Activated naive CD4-positive, alpha-beta T cell treated with anti-CD3 and anti-CD28 coated beads, Interleukin-2, amount 50 U/mL, for 24 hours (primary cell): Measurements from ENCODE around the gene PAH.
A peak's percentile ranks its signal among the peaks of the same experiment; 100 is the strongest.

Experiments
- H3K27ac Mint-ChIP-seq: one replicate; pipeline ENCODE4 v1.8.0; 2021; ENCODE audit warnings: mild to moderate bottlenecking, mixed read lengths
- H3K27me3 Mint-ChIP-seq: one replicate; pipeline ENCODE4 v1.8.0; 2021; ENCODE audit warnings: mixed read lengths
- H3K36me3 Mint-ChIP-seq: one replicate; pipeline ENCODE4 v1.8.0; 2021; ENCODE audit warnings: mixed read lengths
- H3K4me1 Mint-ChIP-seq: one replicate; pipeline ENCODE4 v1.8.0; 2021; ENCODE audit warnings: mixed read lengths
- H3K4me3 Mint-ChIP-seq: one replicate; pipeline ENCODE4 v1.8.0; 2021; ENCODE audit warnings: mild to moderate bottlenecking, mixed read lengths
- H3K9me3 Mint-ChIP-seq: one replicate; pipeline ENCODE4 v1.8.0; 2021; ENCODE audit warnings: mixed read lengths

Gene PAH

GRCh38 chr12:102917026-102917787 is at the start of gene PAH:
TSS of gene PAH (minus strand) at chr12:102917244. CDS start at chr12:102917130, 114 bp downstream.
- Mint-ChIP-seq H3K27me3 (peaks cover 4% of the 10 kb centered on the region), H3K27ac (no peak within 1 kb of the TSS), H3K9me3 (peaks cover 6% of the 10 kb centered on the region), H3K4me3 (peak within 1 kb of the TSS; percentile 76), H3K4me1 (no peaks in the 10 kb centered on the region), H3K36me3 (no peaks in the 10 kb centered on the region)

- peaks cover 63% of the 10 kb centered on the region for H3K27me3 Mint-ChIP-seq
- no peak overlapping the region for H3K27ac Mint-ChIP-seq
- peaks cover 12% of the 10 kb centered on the region for H3K9me3 Mint-ChIP-seq
- H3K4me1 Mint-ChIP-seq: peaks cover 17% of the 10 kb centered on the region
- no peaks in the 10 kb centered on the region for H3K36me3 Mint-ChIP-seq
- H3K4me3 Mint-ChIP-seq: no peak overlapping the region
Observed at GRCh38 chr12:102966200-102966863, 49.3 kb upstream of the PAH start.

- no peaks in the 10 kb centered on the region for H3K36me3 Mint-ChIP-seq
- H3K4me3 Mint-ChIP-seq: peak overlapping the region; percentile 70
- peaks cover 12% of the 10 kb centered on the region for H3K9me3 Mint-ChIP-seq
- no peak overlapping the region for H3K27ac Mint-ChIP-seq
- peaks cover 68% of the 10 kb centered on the region for H3K27me3 Mint-ChIP-seq
- peaks cover 17% of the 10 kb centered on the region for H3K4me1 Mint-ChIP-seq
Observed at GRCh38 chr12:102965281-102966155, 48.5 kb upstream of the PAH start.

- Mint-ChIP-seq H3K9me3 (peaks cover 12% of the 10 kb centered on the region), H3K4me3 (peak overlapping the region; percentile 64), H3K27ac (no peak overlapping the region)
Observed at GRCh38 chr12:102964872-102965271, 47.8 kb upstream of the PAH start.

DNA sequence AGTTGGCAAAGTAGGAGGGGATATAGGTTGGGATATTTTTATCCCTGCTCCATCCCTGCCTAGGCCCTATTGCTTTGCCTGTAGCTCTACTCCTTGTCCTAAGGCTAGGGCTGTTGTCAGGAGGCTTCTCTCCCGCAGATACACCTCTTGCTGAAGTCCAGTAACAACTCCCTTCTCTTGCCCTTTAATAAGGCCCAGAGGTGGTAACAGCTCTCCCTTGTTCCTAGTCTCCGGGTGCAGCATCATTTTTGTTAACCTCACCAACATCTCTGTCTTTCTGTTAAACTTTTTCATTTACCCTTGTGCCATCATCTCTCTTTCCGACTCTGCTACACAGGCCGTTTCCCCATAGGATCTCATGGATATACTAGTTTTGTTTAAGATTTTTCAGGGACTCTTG is 46.8 kb upstream of the PAH start:
- Mint-ChIP-seq H3K27ac (no peak overlapping the region), H3K9me3 (peaks cover 12% of the 10 kb centered on the region), H3K4me3 (no peak overlapping the region), H3K27me3 (peaks cover 74% of the 10 kb centered on the region), H3K36me3 (no peaks in the 10 kb centered on the region), H3K4me1 (peaks cover 23% of the 10 kb centered on the region)

More at GRCh38 chr12:102964872-102965271, 47.8 kb upstream of the PAH start:
- Mint-ChIP-seq H3K27me3 (peaks cover 68% of the 10 kb centered on the region), H3K4me1 (peaks cover 17% of the 10 kb centered on the region), H3K36me3 (no peaks in the 10 kb centered on the region)

GRCh38 chr12:102962986-102963385 is 45.9 kb upstream of the PAH start:
- H3K9me3 Mint-ChIP-seq: peaks cover 12% of the 10 kb centered on the region
- peaks cover 23% of the 10 kb centered on the region for H3K4me1 Mint-ChIP-seq
- H3K4me3 Mint-ChIP-seq: no peak overlapping the region
- no peaks in the 10 kb centered on the region for H3K36me3 Mint-ChIP-seq
- H3K27ac Mint-ChIP-seq: no peak overlapping the region
- peaks cover 69% of the 10 kb centered on the region for H3K27me3 Mint-ChIP-seq

GRCh38 chr12:102962532-102962931 is 45.5 kb upstream of the PAH start:
- peaks cover 12% of the 10 kb centered on the region for H3K9me3 Mint-ChIP-seq
- no peaks in the 10 kb centered on the region for H3K36me3 Mint-ChIP-seq
- no peak overlapping the region for H3K4me3 Mint-ChIP-seq
- H3K27ac Mint-ChIP-seq: no peak overlapping the region
- H3K4me1 Mint-ChIP-seq: peaks cover 25% of the 10 kb centered on the region
- H3K27me3 Mint-ChIP-seq: peaks cover 70% of the 10 kb centered on the region

DNA sequence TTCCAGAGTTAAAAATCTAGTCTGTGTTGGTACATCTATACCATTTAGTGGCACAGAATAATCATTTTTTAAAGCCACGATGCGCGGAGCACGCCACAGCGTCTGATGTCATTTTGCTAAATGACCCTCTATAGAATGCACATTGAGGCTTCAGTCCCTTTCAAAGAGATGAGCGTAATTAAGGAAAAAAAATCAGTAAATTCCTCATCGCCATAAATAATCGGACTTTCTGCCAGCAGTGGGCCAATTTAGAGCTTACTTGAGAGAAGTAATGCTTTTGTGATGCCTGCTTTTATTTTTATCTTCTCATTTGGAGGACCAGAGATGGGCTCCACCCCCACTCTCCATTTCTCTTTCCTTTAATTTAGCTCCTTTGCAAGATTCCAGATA is 44.4 kb upstream of the PAH start:
- Mint-ChIP-seq H3K27me3 (peaks cover 69% of the 10 kb centered on the region), H3K27ac (no peak overlapping the region), H3K9me3 (peaks cover 12% of the 10 kb centered on the region), H3K4me1 (peaks cover 31% of the 10 kb centered on the region), H3K4me3 (peak overlapping the region; percentile 4), H3K36me3 (no peaks in the 10 kb centered on the region)

- Mint-ChIP-seq H3K9me3 (peaks cover 12% of the 10 kb centered on the region), H3K27me3 (peaks cover 67% of the 10 kb centered on the region), H3K36me3 (no peaks in the 10 kb centered on the region), H3K4me1 (peaks cover 30% of the 10 kb centered on the region), H3K27ac (no peak overlapping the region), H3K4me3 (no peak overlapping the region)
Observed at GRCh38 chr12:102960766-102961465, 43.9 kb upstream of the PAH start.

- Mint-ChIP-seq H3K9me3 (peaks cover 12% of the 10 kb centered on the region), H3K4me3 (no peak overlapping the region), H3K4me1 (peaks cover 18% of the 10 kb centered on the region), H3K27me3 (peaks cover 67% of the 10 kb centered on the region), H3K36me3 (no peaks in the 10 kb centered on the region), H3K27ac (no peak overlapping the region)
Observed at GRCh38 chr12:102959391-102959790, 42.3 kb upstream of the PAH start.

- Mint-ChIP-seq H3K4me3 (peak overlapping the region; percentile 36), H3K4me1 (peaks cover 18% of the 10 kb centered on the region), H3K27ac (no peak overlapping the region), H3K36me3 (no peaks in the 10 kb centered on the region), H3K9me3 (peaks cover 8% of the 10 kb centered on the region), H3K27me3 (peaks cover 67% of the 10 kb centered on the region)
Observed at GRCh38 chr12:102958830-102959176, 41.8 kb upstream of the PAH start.

- Mint-ChIP-seq H3K36me3 (no peaks in the 10 kb centered on the region), H3K27ac (no peak overlapping the region), H3K9me3 (peaks cover 3% of the 10 kb centered on the region), H3K27me3 (peaks cover 63% of the 10 kb centered on the region), H3K4me3 (peak overlapping the region; percentile 60), H3K4me1 (peaks cover 18% of the 10 kb centered on the region)
Observed at GRCh38 chr12:102958073-102958829, 41.2 kb upstream of the PAH start.

- H3K9me3 Mint-ChIP-seq: no peaks in the 10 kb centered on the region
- peaks cover 17% of the 10 kb centered on the region for H3K4me1 Mint-ChIP-seq
- H3K4me3 Mint-ChIP-seq: peak within 1 kb of the TSS; percentile 60
- H3K27ac Mint-ChIP-seq: no peak within 1 kb of the TSS
- H3K36me3 Mint-ChIP-seq: no peaks in the 10 kb centered on the region
- peaks cover 60% of the 10 kb centered on the region for H3K27me3 Mint-ChIP-seq
Observed at GRCh38 chr12:102957339-102958050, 40.5 kb upstream of the PAH start, which contains the start of gene ASCL1. TSS of gene ASCL1 (plus strand) at chr12:102957674. CDS start at chr12:102958245, 571 bp downstream.

GRCh38 chr12:102956738-102957327 is 39.8 kb upstream of the PAH start:
- Mint-ChIP-seq H3K36me3 (no peaks in the 10 kb centered on the region), H3K4me1 (peaks cover 14% of the 10 kb centered on the region), H3K9me3 (no peaks in the 10 kb centered on the region), H3K4me3 (peak overlapping the region; percentile 49), H3K27ac (no peak overlapping the region), H3K27me3 (peaks cover 61% of the 10 kb centered on the region)
